Measurements from ENCODE around the gene DUSP28. TPM values are rescaled to one million over a fixed set of nuclear protein-coding genes. Genes with fewer than 3 reads are reported as not detected.

DUSP28 gene
- total and polyA plus RNA-seq, 2 of the 8 experiments (the other 6 are each of a cell fraction or from before 2014, with no cell fraction given) = 2.1 to 2.3 TPM

- FAIRE-seq = no peak
- peaks cover 0 to 9% (median 0%) of the 10 kb centered on the region in 4 experiments; a peak in 2 of 7 replicates for H3K4me1 ChIP-seq (replicated peaks in 1 of 4; ENCODE audit: control insufficient read depth in 3 of 4, insufficient read depth in 4 of 4, low read length in 3 of 4)
- TF ChIP-seq ASH2L (IDR thresholded peaks at IDR 0.05; ENCODE audit: low read length) = no peak
- TF ChIP-seq SIN3A (conservative IDR thresholded peaks at IDR 0.05 in 1 of 2, IDR thresholded peaks at IDR 0.05 in 1 of 2; ENCODE audit: low read depth in 1 of 2, low read length in 2 of 2) = no peak
- TF ChIP-seq SP2 (IDR thresholded peaks at IDR 0.05; ENCODE audit: low read length) = no peak
- no peak for TF ChIP-seq HDAC2 (IDR thresholded peaks at IDR 0.05; ENCODE audit: borderline replicate concordance in 1 of 2, low read depth in 2 of 2, low read length in 2 of 2)
- no peak for TF ChIP-seq SRF (IDR thresholded peaks at IDR 0.05; ENCODE audit: low read depth, low read length)
- no peak for TF ChIP-seq POLR2AphosphoS5 (IDR thresholded peaks at IDR 0.05; ENCODE audit: low read depth, low read length)
- TF ChIP-seq SP1 (IDR thresholded peaks at IDR 0.05; ENCODE audit: low read depth, low read length) = no peak
- TF ChIP-seq MAFK (IDR thresholded peaks at IDR 0.05; ENCODE audit: low read depth, low read length) = no peak
- TF ChIP-seq SIRT6 (IDR thresholded peaks at IDR 0.05; ENCODE audit: low read length) = no peak
- TF ChIP-seq FOSL1 (IDR thresholded peaks at IDR 0.05; ENCODE audit: insufficient read depth, low read depth, low read length) = no peak
- no peak for TF ChIP-seq TEAD4 (IDR thresholded peaks at IDR 0.05; ENCODE audit: low read depth, low read length)
- no peak for TF ChIP-seq RXRA (IDR thresholded peaks at IDR 0.05; ENCODE audit: insufficient read depth, low read depth, low read length)
- no peak for TF ChIP-seq CHD2 (IDR thresholded peaks at IDR 0.05; ENCODE audit: low read length)
- no peak for TF ChIP-seq NANOG (IDR thresholded peaks at IDR 0.05; ENCODE audit: insufficient read depth, low read depth, low read length, poor library complexity, severe bottlenecking)
- no peak for TF ChIP-seq CBX8 (IDR thresholded peaks at IDR 0.05; ENCODE audit: borderline replicate concordance, low read depth, low read length)
Measured at GRCh38 chr2:240578488-240578887, 18.3 kb downstream of the DUSP28 start.

More at GRCh38 chr2:240578488-240578887, 18.3 kb downstream of the DUSP28 start:
- H2BK15ac ChIP-seq (ENCODE audit: low read length) = no peak overlapping the region
- H3K18ac ChIP-seq (ENCODE audit: extremely low read depth, low read length) = no peak overlapping the region
- no peak overlapping the region for H2BK120ac ChIP-seq (replicated peaks; ENCODE audit: low read depth, low read length)
- H3K4me3 ChIP-seq (ENCODE audit: extremely low read depth in 1 of 4, insufficient read depth in 2 of 4, low read depth in 3 of 4, low read length in 4 of 4) = no peak overlapping the region
- no peak overlapping the region for H3K14ac ChIP-seq (ENCODE audit: insufficient read length)
- H3K27me3 ChIP-seq (replicated peaks in 1 of 4; ENCODE audit: control insufficient read depth in 3 of 4, extremely low read depth in 1 of 4, insufficient read depth in 3 of 4, low read length in 3 of 4) = no peaks in the 10 kb centered on the region
- 0 out of 4 replicates have a peak, but pooled peaks cover 0 to 5% of the 10 kb centered on the region in 2 experiments for H3K79me2 ChIP-seq (ENCODE audit: control insufficient read depth in 1 of 2, insufficient read depth in 2 of 2, low read length in 2 of 2)
- no peak for DNase-seq (ENCODE audit: low read depth in 1 of 2, low spot score in 2 of 2)
- H2BK20ac ChIP-seq (ENCODE audit: low read length) = no peak overlapping the region
- H2BK5ac ChIP-seq (ENCODE audit: low read depth, low read length) = no peak overlapping the region
- H3K56ac ChIP-seq (replicated peaks; ENCODE audit: insufficient read length, low read depth, low read length) = no peak overlapping the region
- H4K8ac ChIP-seq (ENCODE audit: extremely low read depth, insufficient read depth, low read length) = no peak overlapping the region
- H4K91ac ChIP-seq (replicated peaks; ENCODE audit: insufficient read length, low read length) = no peak overlapping the region
- no peak overlapping the region for H2AK5ac ChIP-seq (ENCODE audit: low read depth, low read length)
- peaks cover 7% of the 10 kb centered on the region for H3K79me1 ChIP-seq (ENCODE audit: low read depth, low read length)
- POLR2A ChIA-PET (ENCODE audit: partially characterized antibody) = interaction anchor here (1.4 kb wide), 1 partner anchor 13 kb away, joined by 3 read pairs; no protein-coding TSS in a partner anchor
- no peak overlapping the region for H3K27ac ChIP-seq (ENCODE audit: low read depth, low read length)
- H3K4me2 ChIP-seq (ENCODE audit: insufficient read depth in 1 of 2, low read depth in 2 of 2, low read length in 2 of 2) = no peak overlapping the region
- peaks cover 9 to 19% of the 10 kb centered on the region in 2 experiments for H4K20me1 ChIP-seq (replicated peaks in 1 of 2; ENCODE audit: control insufficient read depth in 1 of 2, insufficient read depth in 2 of 2, low read length in 2 of 2)
- H3K9ac ChIP-seq (replicated peaks in 1 of 4; ENCODE audit: extremely low read depth in 1 of 4, low read depth in 3 of 4, low read length in 3 of 4) = no peak overlapping the region
- H3K9me3 ChIP-seq (ENCODE audit: insufficient read depth in 2 of 2, low read depth in 1 of 2, low read length in 1 of 2) = no peaks in the 10 kb centered on the region
- H3K23me2 ChIP-seq (ENCODE audit: low read depth, low read length) = no peaks in the 10 kb centered on the region
- no peaks in the 10 kb centered on the region for H3K36me3 ChIP-seq (ENCODE audit: control insufficient read depth in 2 of 4, insufficient read depth in 4 of 4, low read length in 3 of 4)
- H4K5ac ChIP-seq (ENCODE audit: insufficient read length, low read depth, low read length) = no peak overlapping the region
- WGBS, 2 experiments (ENCODE audit: extremely low coverage in 1 of 2, insufficient coverage in 1 of 2, insufficient read length in 1 of 2, insufficient replicate concordance in 2 of 2, low coverage in 1 of 2, low lambda C conversion rate in 2 of 2, missing lambda C conversion rate in 1 of 2) = 87% methylated on average over 8 of the region's 8 CpGs; no CpG with 5 or more reads in 1 of the 2 experiments
- H2AFZ ChIP-seq (ENCODE audit: low read length) = no peak overlapping the region
- no peak overlapping the region for H3K23ac ChIP-seq (ENCODE audit: insufficient read length)
- CTCF ChIA-PET (ENCODE audit: partially characterized antibody) = interaction anchor here (1.1 to 1.2 kb wide), 2 partner anchors 13 to 16 kb away, joined by 3 to 5 read pairs; no protein-coding TSS in a partner anchor
- H2BK12ac ChIP-seq (ENCODE audit: low read depth, low read length) = no peak overlapping the region
- no peak overlapping the region for H3K4ac ChIP-seq (replicated peaks; ENCODE audit: insufficient read length, low read depth, low read length)

All from H1 (cell line).